GM12873 (cell line): ENCODE results near the gene UBL5.

Source experiments
- CTCF ChIP-seq: IDR thresholded peaks from 2 replicates; pipeline ENCODE4 v1.5.1; 2012; ENCODE audit warnings: low read depth, mild to moderate bottlenecking, moderate library complexity, low read length, control low read depth; ENCODE audit not compliant: insufficient read depth; ENCODE audit errors: missing control alignments

The UBL5 gene

GRCh38 chr19:9856609-9857008 lies 28.9 kb downstream of the UBL5 start:
- no peak for TF ChIP-seq CTCF

- TF ChIP-seq CTCF = no peak
Measured at GRCh38 chr19:9857076-9857721, 29.5 kb downstream of the UBL5 start.

GRCh38 chr19:9857920-9858746 lies 30.4 kb downstream of the UBL5 start:
- TF ChIP-seq CTCF = no peak

GRCh38 chr19:9858766-9859165 lies 31.0 kb downstream of the UBL5 start:
- no peak for TF ChIP-seq CTCF

- TF ChIP-seq CTCF = no peak
Measured at GRCh38 chr19:9860407-9860806, 32.7 kb downstream of the UBL5 start.

- TF ChIP-seq CTCF = no peak
Measured at GRCh38 chr19:9861503-9861902, 33.8 kb downstream of the UBL5 start.

- no peak for TF ChIP-seq CTCF
Measured at GRCh38 chr19:9862938-9863337, 35.2 kb downstream of the UBL5 start.
